ENCODE measurements around the gene EVI5. TPM values are rescaled to one million over a fixed set of nuclear protein-coding genes. Genes with fewer than 3 reads are reported as not detected.
"Not testable (repeated sequence)": the region's sequence is repeated elsewhere in the genome, so short reads cannot be mapped to it uniquely, and the experiment has no call there.

The EVI5 gene
- total and polyA plus RNA-seq, 4 experiments from 2014 or later: 0.16 to 1.7 (median 0.57) TPM

- intact Hi-C loops (cut with micrococcal nuclease); H3K27ac ChIP-seq (ENCODE audit: low read depth, low read length); H3K27me3 ChIP-seq (ENCODE audit: insufficient read depth, low read length); CTCF ChIA-PET (ENCODE audit: partially characterized antibody); H3K9me3 Mint-ChIP-seq; H3K4me1 ChIP-seq (ENCODE audit: insufficient read depth, low read length); H3K36me3 ChIP-seq (ENCODE audit: insufficient read depth, low read length); POLR2A ChIA-PET (ENCODE audit: partially characterized antibody); DNase-seq; H3K4me3 ChIP-seq (ENCODE audit: low read length in 2 of 2); H3K27ac Mint-ChIP-seq; H3K9me3 ChIP-seq (ENCODE audit: control insufficient read depth in 1 of 2, low read length in 2 of 2); H3K36me3 Mint-ChIP-seq; H3K4me1 Mint-ChIP-seq; H3K27me3 Mint-ChIP-seq; H3K4me3 Mint-ChIP-seq: not testable (repeated sequence)
Measured at GRCh38 chr1:92635203-92635602, 149.7 kb downstream of the EVI5 start.

DNA sequence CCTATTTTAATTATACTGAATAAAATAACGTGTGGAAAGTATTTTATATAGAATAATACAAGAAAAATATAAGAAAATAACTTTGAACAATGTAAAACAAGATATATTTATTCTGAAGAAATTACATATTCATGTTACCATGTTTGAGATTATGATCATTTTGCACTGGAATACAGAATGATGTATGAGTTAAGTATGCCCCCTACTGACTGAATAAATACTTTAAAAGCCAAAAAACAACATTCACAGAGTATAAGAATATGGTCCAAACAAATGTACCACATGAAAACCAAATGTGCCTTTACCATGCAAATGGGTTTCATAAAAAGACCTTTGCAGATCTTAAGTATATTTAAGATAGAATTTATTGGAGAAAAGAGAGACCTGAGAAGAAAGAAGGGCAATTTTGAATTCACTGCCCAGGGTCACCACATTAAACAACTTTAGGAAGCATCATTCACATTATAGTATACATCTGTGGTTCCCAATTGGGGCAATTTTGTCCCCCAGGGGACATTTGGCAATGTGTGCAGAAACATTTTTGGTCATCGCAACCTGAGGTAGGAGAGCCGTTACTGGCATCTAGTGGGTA is 161.6 kb downstream of the EVI5 start:
- Mint-ChIP-seq H3K4me1 (no peaks in the 10 kb centered on the region), H3K27me3 (no peaks in the 10 kb centered on the region), H3K9me3 (no peaks in the 10 kb centered on the region), H3K4me3 (no peak overlapping the region), H3K27ac (no peak overlapping the region), H3K36me3 (no peaks in the 10 kb centered on the region)
- ChIA-PET CTCF (ENCODE audit: partially characterized antibody) (interaction anchor here (0.9 to 2.3 kb wide), 9 partner anchors 27 to 627 kb away, joined by 3 to 33 read pairs (median 5); no protein-coding TSS in a partner anchor), POLR2A (ENCODE audit: partially characterized antibody) (interaction anchor here (0.9 kb wide), 1 partner anchor 325 kb away, joined by 3 read pairs; the partner anchor contains the start of genes GLMN and RPAP2)
- Histone ChIP-seq H3K36me3 (ENCODE audit: insufficient read depth, low read length) (no peaks in the 10 kb centered on the region), H3K27ac (ENCODE audit: low read depth, low read length) (no peak overlapping the region), H3K4me1 (ENCODE audit: insufficient read depth, low read length) (no peaks in the 10 kb centered on the region), H3K4me3 (ENCODE audit: low read length in 2 of 2) (no peak overlapping the region), H3K27me3 (ENCODE audit: insufficient read depth, low read length) (no peaks in the 10 kb centered on the region), H3K9me3 (ENCODE audit: control insufficient read depth in 1 of 2, low read length in 2 of 2) (no peaks in the 10 kb centered on the region)
- intact Hi-C loops (cut with micrococcal nuclease): loop anchor here (1.0 to 5.0 kb wide), 6 partner anchors 313 to 1456 kb away; no protein-coding TSS in a partner anchor
- DNase-seq: peak in 4 of 5 donors; percentile 29 to 42 (median 36)

- Histone ChIP-seq H3K9me3 (ENCODE audit: control insufficient read depth in 1 of 2, low read length in 2 of 2) (no peaks in the 10 kb centered on the region), H3K4me3 (ENCODE audit: low read length in 2 of 2) (no peak overlapping the region), H3K27ac (ENCODE audit: low read depth, low read length) (no peak overlapping the region), H3K27me3 (ENCODE audit: insufficient read depth, low read length) (no peaks in the 10 kb centered on the region), H3K36me3 (ENCODE audit: insufficient read depth, low read length) (no peaks in the 10 kb centered on the region), H3K4me1 (ENCODE audit: insufficient read depth, low read length) (no peaks in the 10 kb centered on the region)
- ChIA-PET CTCF (ENCODE audit: partially characterized antibody) (interaction anchor here (1.0 to 2.7 kb wide), 2 partner anchors 310 to 623 kb away, joined by 3 to 19 read pairs; no protein-coding TSS in a partner anchor), POLR2A (ENCODE audit: partially characterized antibody) (interaction anchor here (0.6 to 0.8 kb wide), 2 partner anchors 604 to 620 kb away, joined by 3 read pairs; no protein-coding TSS in a partner anchor)
- no peak overlapping the region for H3K4me3 Mint-ChIP-seq
- H3K9me3 Mint-ChIP-seq: no peaks in the 10 kb centered on the region
- H3K27ac Mint-ChIP-seq: no peak overlapping the region
- intact Hi-C loops (cut with micrococcal nuclease): loop anchor here (5.0 kb wide), 4 partner anchors 692 to 1452 kb away; no protein-coding TSS in a partner anchor
- H3K27me3 Mint-ChIP-seq: no peaks in the 10 kb centered on the region
- no peaks in the 10 kb centered on the region for H3K4me1 Mint-ChIP-seq
- DNase-seq: no peak
- no peaks in the 10 kb centered on the region for H3K36me3 Mint-ChIP-seq
Measured at GRCh38 chr1:92619466-92620189, 165.3 kb downstream of the EVI5 start.

DNA sequence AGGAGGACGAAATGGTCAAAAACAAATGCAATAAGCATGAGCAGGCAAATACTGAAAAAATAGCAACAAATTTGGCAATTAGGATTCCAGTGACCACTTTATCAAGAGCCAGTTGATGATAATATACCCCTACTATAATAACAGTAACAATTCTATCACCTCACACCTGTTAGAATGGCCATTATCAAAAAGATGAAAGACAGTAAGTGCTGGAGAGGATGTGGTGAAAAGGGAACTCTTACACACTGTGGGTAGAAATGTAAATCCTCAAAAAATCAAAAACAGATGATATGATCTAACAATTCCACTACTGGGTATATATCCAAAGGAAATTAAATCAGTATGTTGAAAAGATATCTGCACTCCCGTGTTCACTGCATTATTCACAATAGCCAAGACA is 183.9 kb downstream of the EVI5 start:
- H3K27ac Mint-ChIP-seq: no peak overlapping the region
- DNase-seq: no peak
- H3K9me3 Mint-ChIP-seq: no peaks in the 10 kb centered on the region
- Histone ChIP-seq H3K36me3 (ENCODE audit: insufficient read depth, low read length) (no peaks in the 10 kb centered on the region), H3K9me3 (ENCODE audit: control insufficient read depth in 1 of 2, low read length in 2 of 2) (no peaks in the 10 kb centered on the region), H3K4me1 (ENCODE audit: insufficient read depth, low read length) (no peaks in the 10 kb centered on the region), H3K27me3 (ENCODE audit: insufficient read depth, low read length) (no peaks in the 10 kb centered on the region), H3K4me3 (ENCODE audit: low read length in 2 of 2) (no peak overlapping the region), H3K27ac (ENCODE audit: low read depth, low read length) (no peak overlapping the region)
- no peaks in the 10 kb centered on the region for H3K36me3 Mint-ChIP-seq
- ChIA-PET CTCF (ENCODE audit: partially characterized antibody) (interaction anchor here (1.2 to 2.1 kb wide), 4 partner anchors 115 to 290 kb away, joined by 3 to 26 read pairs (median 10); partner anchors contain the start of gene GFI1), POLR2A (ENCODE audit: partially characterized antibody) (no interaction called here)
- H3K4me3 Mint-ChIP-seq: no peak overlapping the region
- H3K4me1 Mint-ChIP-seq: peaks cover 0 to 4% (median 1%) of the 10 kb centered on the region in 4 donors
- H3K27me3 Mint-ChIP-seq: no peaks in the 10 kb centered on the region
- intact Hi-C loops (cut with micrococcal nuclease): no loop called here

GRCh38 chr1:92599184-92599583 is 185.7 kb downstream of the EVI5 start:
- no peaks in the 10 kb centered on the region for H3K4me1 ChIP-seq (ENCODE audit: insufficient read depth, low read length)
- no peaks in the 10 kb centered on the region for H3K36me3 ChIP-seq (ENCODE audit: insufficient read depth, low read length)
- POLR2A ChIA-PET (ENCODE audit: partially characterized antibody): interaction anchor here (0.9 to 3.3 kb wide), 3 partner anchors 115 to 281 kb away, joined by 3 to 20 read pairs (median 3); partner anchors contain the start of gene GFI1
- H3K27ac Mint-ChIP-seq: peak overlapping the region in 1 of 7 donors; percentile 25
- H3K27me3 Mint-ChIP-seq: no peaks in the 10 kb centered on the region
- H3K9me3 Mint-ChIP-seq: no peaks in the 10 kb centered on the region
- intact Hi-C loops (cut with micrococcal nuclease): loop anchor here (1.0 to 5.0 kb wide), 5 partner anchors 62 to 602 kb away; partner anchors contain the start of gene GFI1
- no peaks in the 10 kb centered on the region for H3K27me3 ChIP-seq (ENCODE audit: insufficient read depth, low read length)
- H3K36me3 Mint-ChIP-seq: no peaks in the 10 kb centered on the region
- CTCF ChIA-PET (ENCODE audit: partially characterized antibody): interaction anchor here (0.9 to 1.9 kb wide), 10 partner anchors 11 to 601 kb away, joined by 3 to 26 read pairs (median 4); no protein-coding TSS in a partner anchor
- H3K9me3 ChIP-seq (ENCODE audit: control insufficient read depth in 1 of 2, low read length in 2 of 2): no peaks in the 10 kb centered on the region
- H3K4me3 ChIP-seq (ENCODE audit: low read length in 2 of 2): no peak overlapping the region
- DNase-seq: peak in 4 of 5 donors; percentile 36 to 46 (median 42)
- peaks cover 0 to 4% (median 1%) of the 10 kb centered on the region in 4 donors for H3K4me1 Mint-ChIP-seq
- no peak overlapping the region for H3K4me3 Mint-ChIP-seq
- H3K27ac ChIP-seq (ENCODE audit: low read depth, low read length): no peak overlapping the region

DNA sequence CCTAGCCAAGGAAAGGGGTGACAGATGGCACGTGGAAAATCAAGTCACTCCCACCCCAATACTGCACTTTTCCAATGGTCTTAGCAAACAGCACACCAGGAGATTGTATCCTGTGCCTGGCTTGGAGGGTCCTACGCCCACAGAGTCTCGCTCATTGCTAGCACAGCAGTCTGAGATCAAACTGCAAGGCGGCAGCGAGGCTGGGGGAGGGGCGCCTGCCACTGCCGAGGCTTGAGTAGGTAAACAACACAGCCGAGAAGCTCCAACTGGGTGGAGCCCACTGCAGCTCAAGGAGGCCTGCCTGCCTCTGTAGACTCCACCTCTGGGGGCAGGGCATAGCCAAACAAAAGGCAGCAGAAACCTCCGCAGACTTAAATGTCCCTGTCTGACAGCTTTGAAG is 195.5 kb downstream of the EVI5 start:
- not testable (repeated sequence) for H3K4me3 ChIP-seq (ENCODE audit: low read length in 2 of 2); H3K9me3 Mint-ChIP-seq; H3K27me3 ChIP-seq (ENCODE audit: insufficient read depth, low read length); DNase-seq; H3K36me3 Mint-ChIP-seq; H3K9me3 ChIP-seq (ENCODE audit: control insufficient read depth in 1 of 2, low read length in 2 of 2); H3K27ac ChIP-seq (ENCODE audit: low read depth, low read length); H3K27me3 Mint-ChIP-seq; H3K27ac Mint-ChIP-seq; H3K4me3 Mint-ChIP-seq; H3K36me3 ChIP-seq (ENCODE audit: insufficient read depth, low read length)
- intact Hi-C loops (cut with micrococcal nuclease): loop anchor here (10.0 kb wide), 1 partner anchor 375 kb away; the partner anchor contains the start of gene DIPK1A
- ChIA-PET CTCF (ENCODE audit: partially characterized antibody) (interaction anchor here (2.7 to 3.4 kb wide), 2 partner anchors 105 to 279 kb away, joined by 9 to 21 read pairs; no protein-coding TSS in a partner anchor), POLR2A (ENCODE audit: partially characterized antibody) (interaction anchor here (8.1 kb wide), 1 partner anchor 105 kb away, joined by 101 read pairs; the partner anchor contains the start of gene GFI1)
- H3K4me1 Mint-ChIP-seq: peaks cover 12 to 28% (median 21%) of the 10 kb centered on the region in 4 donors
- peaks cover 21% of the 10 kb centered on the region for H3K4me1 ChIP-seq (ENCODE audit: insufficient read depth, low read length)

DNA sequence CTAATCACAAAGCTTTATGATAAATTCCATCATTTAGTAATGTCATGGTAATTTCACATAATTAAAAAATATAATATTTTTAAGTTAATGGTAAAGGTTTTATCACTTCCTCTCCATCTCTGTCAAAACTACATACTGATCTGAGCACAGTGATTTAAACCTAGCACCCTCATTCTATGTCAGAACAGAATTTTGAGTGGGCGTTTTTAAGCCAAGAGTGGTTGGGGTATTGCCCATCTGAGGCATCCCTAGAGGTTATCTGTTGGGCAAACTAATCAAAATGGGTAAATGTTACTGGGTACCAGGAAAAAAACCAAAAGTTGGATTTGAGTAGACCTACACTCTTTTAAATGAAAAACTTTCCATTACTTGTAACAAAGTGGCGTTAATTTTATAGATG is 197.5 kb downstream of the EVI5 start:
- H3K27me3 ChIP-seq (ENCODE audit: insufficient read depth, low read length): no peaks in the 10 kb centered on the region
- Mint-ChIP-seq H3K27ac (no peak overlapping the region), H3K36me3 (no peaks in the 10 kb centered on the region), H3K4me3 (peak overlapping the region in 1 of 8 donors; percentile 6), H3K4me1 (peaks cover 17 to 39% (median 30%) of the 10 kb centered on the region in 4 donors), H3K27me3 (no peaks in the 10 kb centered on the region), H3K9me3 (peaks cover 0 to 5% (median 0%) of the 10 kb centered on the region in 8 donors)
- CTCF ChIA-PET (ENCODE audit: partially characterized antibody): interaction anchor here (0.6 to 3.4 kb wide), 6 partner anchors 8 to 277 kb away, joined by 3 to 21 read pairs (median 4); no protein-coding TSS in a partner anchor
- H3K9me3 ChIP-seq (ENCODE audit: control insufficient read depth in 1 of 2, low read length in 2 of 2): no peaks in the 10 kb centered on the region
- no peaks in the 10 kb centered on the region for H3K36me3 ChIP-seq (ENCODE audit: insufficient read depth, low read length)
- H3K4me1 ChIP-seq (ENCODE audit: insufficient read depth, low read length): peaks cover 36% of the 10 kb centered on the region
- H3K27ac ChIP-seq (ENCODE audit: low read depth, low read length): no peak overlapping the region
- intact Hi-C loops (cut with micrococcal nuclease): loop anchor here (10.0 kb wide), 1 partner anchor 377 kb away; the partner anchor contains the start of gene DIPK1A
- no peak for DNase-seq
- POLR2A ChIA-PET (ENCODE audit: partially characterized antibody): interaction anchor here (0.7 to 8.1 kb wide), 5 partner anchors 51 to 272 kb away, joined by 3 to 101 read pairs (median 3); partner anchors contain the start of gene GFI1
- no peak overlapping the region for H3K4me3 ChIP-seq (ENCODE audit: low read length in 2 of 2)
